Measurements from ENCODE around the gene OXGR1. TPM values are rescaled to one million over a fixed set of nuclear protein-coding genes. Genes with fewer than 3 reads are reported as not detected.

OXGR1 gene
- total and polyA plus RNA-seq, 2 of the 8 experiments (the other 6 are each of a cell fraction or from before 2014, with no cell fraction given): 0.34 to 1.8 TPM

DNA sequence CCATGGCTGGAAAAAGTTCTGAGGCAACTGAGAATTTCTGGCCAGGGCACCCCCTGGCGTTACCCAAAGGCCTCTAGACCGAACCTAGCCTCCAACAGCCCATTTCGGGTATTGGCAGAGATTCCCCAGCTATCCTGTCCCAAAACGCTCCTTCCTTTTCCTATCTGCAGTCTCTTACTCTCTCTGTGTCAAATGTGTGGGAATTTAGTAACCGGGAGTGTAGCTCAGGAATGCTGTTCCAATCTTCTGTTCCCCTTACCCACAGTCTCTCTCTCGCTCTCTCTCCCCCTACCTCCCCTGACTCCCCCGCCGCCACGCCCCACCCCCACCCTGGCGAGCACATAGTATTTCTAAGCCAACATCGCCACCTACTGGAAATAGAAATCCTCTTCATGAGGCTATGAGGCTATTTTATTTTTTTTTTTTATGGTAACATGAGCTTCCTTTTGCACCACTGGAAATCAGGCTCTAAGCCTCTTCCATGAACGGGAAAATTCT lies 27.0 kb downstream of the OXGR1 start:
- H2BK15ac ChIP-seq (ENCODE audit: low read length): no peak overlapping the region
- no peak overlapping the region for H3K4me2 ChIP-seq (ENCODE audit: insufficient read depth in 1 of 2, low read depth in 2 of 2, low read length in 2 of 2)
- H2BK5ac ChIP-seq (ENCODE audit: low read depth, low read length): no peak overlapping the region
- H3K9me3 ChIP-seq (ENCODE audit: insufficient read depth in 2 of 2, low read depth in 1 of 2, low read length in 1 of 2): peaks cover 32 to 34% of the 10 kb centered on the region in 2 experiments
- no peak overlapping the region for H3K4me3 ChIP-seq (ENCODE audit: extremely low read depth in 1 of 4, insufficient read depth in 2 of 4, low read depth in 3 of 4, low read length in 4 of 4)
- H2BK120ac ChIP-seq (replicated peaks; ENCODE audit: low read depth, low read length): no peak overlapping the region
- no peak overlapping the region for H3K9ac ChIP-seq (replicated peaks in 1 of 4; ENCODE audit: extremely low read depth in 1 of 4, low read depth in 3 of 4, low read length in 3 of 4)
- H3K18ac ChIP-seq (ENCODE audit: extremely low read depth, low read length): no peak overlapping the region
- H3K56ac ChIP-seq (replicated peaks; ENCODE audit: insufficient read length, low read depth, low read length): no peak overlapping the region
- H4K5ac ChIP-seq (ENCODE audit: insufficient read length, low read depth, low read length): no peak overlapping the region
- H2BK20ac ChIP-seq (ENCODE audit: low read length): no peak overlapping the region
- no peaks in the 10 kb centered on the region for H3K27me3 ChIP-seq (replicated peaks in 1 of 4; ENCODE audit: control insufficient read depth in 3 of 4, extremely low read depth in 1 of 4, insufficient read depth in 3 of 4, low read length in 3 of 4)
- ChIA-PET CTCF (ENCODE audit: partially characterized antibody) (interaction anchor here (0.7 to 3.4 kb wide), 12 partner anchors 9 to 1670 kb away, joined by 3 to 26 read pairs (median 4); no protein-coding TSS in a partner anchor), POLR2A (ENCODE audit: partially characterized antibody) (no interaction called here)
- H2BK12ac ChIP-seq (ENCODE audit: low read depth, low read length): no peak overlapping the region
- H2AFZ ChIP-seq (ENCODE audit: low read length): no peak overlapping the region
- no peaks in the 10 kb centered on the region; a peak in 1 of 7 replicates for H3K4me1 ChIP-seq (replicated peaks in 1 of 4; ENCODE audit: control insufficient read depth in 3 of 4, insufficient read depth in 4 of 4, low read length in 3 of 4)
- H3K14ac ChIP-seq (ENCODE audit: insufficient read length): no peak overlapping the region
- no peaks in the 10 kb centered on the region for H3K79me2 ChIP-seq (ENCODE audit: control insufficient read depth in 1 of 2, insufficient read depth in 2 of 2, low read length in 2 of 2)
- no peak overlapping the region for H3K27ac ChIP-seq (ENCODE audit: low read depth, low read length)
- H4K20me1 ChIP-seq (replicated peaks in 1 of 2; ENCODE audit: control insufficient read depth in 1 of 2, insufficient read depth in 2 of 2, low read length in 2 of 2): no peaks in the 10 kb centered on the region
- H4K8ac ChIP-seq (ENCODE audit: extremely low read depth, insufficient read depth, low read length): no peak overlapping the region
- H4K91ac ChIP-seq (replicated peaks; ENCODE audit: insufficient read length, low read length): no peak overlapping the region
- no peaks in the 10 kb centered on the region for H3K79me1 ChIP-seq (ENCODE audit: low read depth, low read length)
- WGBS, 2 experiments (ENCODE audit: extremely low coverage in 1 of 2, insufficient coverage in 1 of 2, insufficient read length in 1 of 2, insufficient replicate concordance in 2 of 2, low coverage in 1 of 2, low lambda C conversion rate in 2 of 2, missing lambda C conversion rate in 1 of 2): 63% methylated on average over 10 of the region's 12 CpGs; no CpG with 5 or more reads in 1 of the 2 experiments
- no peak for DNase-seq (ENCODE audit: low read depth in 1 of 2, low spot score in 2 of 2)
- FAIRE-seq: no peak
- H3K23ac ChIP-seq (ENCODE audit: insufficient read length): no peak overlapping the region
- H3K23me2 ChIP-seq (ENCODE audit: low read depth, low read length): no peaks in the 10 kb centered on the region
- H2AK5ac ChIP-seq (ENCODE audit: low read depth, low read length): no peak overlapping the region
- peaks cover 0 to 4% (median 0%) of the 10 kb centered on the region in 4 experiments; a peak in 1 of 8 replicates for H3K36me3 ChIP-seq (ENCODE audit: control insufficient read depth in 2 of 4, insufficient read depth in 4 of 4, low read length in 3 of 4)
- H3K4ac ChIP-seq (replicated peaks; ENCODE audit: insufficient read length, low read depth, low read length): no peak overlapping the region
- no peak for TF ChIP-seq CHD1 (IDR thresholded peaks at IDR 0.05; ENCODE audit: low read depth, low read length)
- TF ChIP-seq, protein P1, sequence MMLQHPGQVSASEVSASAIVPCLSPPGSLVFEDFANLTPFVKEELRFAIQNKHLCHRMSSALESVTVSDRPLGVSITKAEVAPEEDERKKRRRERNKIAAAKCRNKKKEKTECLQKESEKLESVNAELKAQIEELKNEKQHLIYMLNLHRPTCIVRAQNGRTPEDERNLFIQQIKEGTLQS (IDR thresholded peaks at IDR 0.05; ENCODE audit: insufficient read depth, low read depth, low read length): no peak
- TF ChIP-seq BRCA1 (IDR thresholded peaks at IDR 0.05; ENCODE audit: low read depth, low read length): no peak
- no peak for TF ChIP-seq HDAC2 (IDR thresholded peaks at IDR 0.05; ENCODE audit: borderline replicate concordance in 1 of 2, low read depth in 2 of 2, low read length in 2 of 2)
- TF ChIP-seq JUND (IDR thresholded peaks at IDR 0.05; ENCODE audit: low read length): no peak
- TF ChIP-seq RNF2 (IDR thresholded peaks at IDR 0.05; ENCODE audit: borderline replicate concordance, low read depth, low read length, missing control alignments, poor library complexity, severe bottlenecking): no peak
- TF ChIP-seq RAD21 (IDR thresholded peaks at IDR 0.05 in 1 of 2, conservative IDR thresholded peaks at IDR 0.05 in 1 of 2; ENCODE audit: low read depth in 2 of 2, low read length in 2 of 2): peak; percentile 55 to 56
